Measurements from ENCODE around the gene COG3.

Gene COG3

DNA sequence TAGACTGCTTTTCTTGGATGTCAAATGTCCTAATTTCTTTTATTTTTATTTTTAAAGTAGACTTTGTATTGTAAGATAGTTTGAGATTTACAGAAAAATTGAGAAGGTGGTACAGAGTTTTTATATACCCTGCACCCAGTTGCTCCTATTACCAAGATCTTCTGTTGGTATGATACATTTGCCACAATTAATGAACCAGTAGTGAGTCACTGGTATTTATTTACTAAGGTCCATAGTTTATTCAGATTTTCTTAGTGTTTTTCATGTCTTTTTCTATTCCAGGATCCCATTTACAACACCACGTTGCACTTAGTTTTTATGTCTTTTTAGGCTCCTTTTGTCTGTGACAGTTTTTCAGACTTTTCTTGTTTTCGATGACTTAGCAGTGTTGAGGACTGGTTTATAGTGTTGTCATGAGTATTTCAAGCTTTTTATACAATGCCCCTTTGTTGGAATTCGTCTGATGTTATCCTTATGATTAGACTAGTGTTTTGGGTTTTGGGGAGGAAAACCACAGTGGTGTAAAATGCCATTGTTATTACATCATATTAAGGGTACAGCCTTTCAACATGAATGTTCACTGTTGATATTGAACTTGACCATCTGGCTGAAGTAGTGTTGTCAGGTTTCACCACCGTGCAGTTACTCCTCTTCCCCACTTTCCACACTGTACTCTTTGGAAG lies 35.9 kb downstream of the COG3 start:
- DNase-seq, result no peak

DNA sequence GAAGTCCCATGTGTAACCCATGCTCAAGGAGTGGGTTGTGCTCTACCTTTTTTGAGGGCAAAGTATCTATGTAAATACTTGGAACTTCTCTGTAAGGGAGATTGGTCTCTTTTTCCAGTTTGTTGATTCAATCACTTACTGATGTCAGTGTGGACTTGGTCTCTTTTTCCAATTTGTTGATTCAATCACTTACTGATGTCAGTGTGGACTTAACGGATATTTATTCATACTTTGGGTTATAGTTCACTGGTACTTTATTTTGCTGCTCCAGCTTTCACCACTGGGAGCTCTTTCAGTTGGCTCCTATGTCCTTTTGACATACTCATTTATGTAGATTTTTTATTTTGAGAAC lies 36.4 kb downstream of the COG3 start:
- no peak for DNase-seq

DNA sequence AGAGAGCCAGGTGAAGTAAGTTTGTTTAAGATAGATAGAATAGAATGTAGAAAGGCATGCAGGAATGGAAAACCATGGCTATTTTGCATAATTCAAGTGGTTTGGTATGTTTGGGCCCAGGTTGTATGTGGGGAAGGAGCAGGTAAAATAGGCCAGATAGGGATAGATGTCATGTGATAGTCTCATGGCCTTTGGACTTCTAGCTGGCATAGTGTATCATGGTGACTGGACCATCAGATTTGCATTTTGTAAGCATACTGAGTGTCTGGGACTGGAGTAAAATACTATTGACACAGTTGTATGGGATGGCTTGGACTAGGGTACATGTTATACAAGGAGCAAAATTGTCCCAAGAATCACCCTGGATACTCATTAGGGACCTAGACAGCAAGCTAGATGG lies 38.9 kb downstream of the COG3 start:
- DNase-seq, result no peak

DNA sequence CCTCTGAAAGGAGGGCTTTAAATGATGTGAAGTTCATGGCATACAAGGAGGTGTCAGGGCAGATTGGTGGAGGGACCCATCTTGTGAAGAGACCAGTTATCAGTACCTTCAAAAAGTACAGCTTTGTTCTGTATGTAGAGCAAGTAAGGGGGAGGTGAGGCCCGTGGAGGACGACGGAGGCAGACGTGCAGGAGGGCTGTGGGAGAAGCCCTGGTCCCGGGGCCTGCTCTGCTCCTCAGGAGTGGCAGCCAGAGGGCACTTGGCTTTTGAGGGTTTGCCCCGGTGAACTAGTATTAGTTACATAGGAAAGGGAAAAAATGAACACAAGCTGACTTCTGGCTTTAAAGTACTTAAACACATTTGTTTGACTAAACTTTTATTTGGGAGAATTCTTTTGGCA lies 42.1 kb downstream of the COG3 start:
- no peak for DNase-seq

DNA sequence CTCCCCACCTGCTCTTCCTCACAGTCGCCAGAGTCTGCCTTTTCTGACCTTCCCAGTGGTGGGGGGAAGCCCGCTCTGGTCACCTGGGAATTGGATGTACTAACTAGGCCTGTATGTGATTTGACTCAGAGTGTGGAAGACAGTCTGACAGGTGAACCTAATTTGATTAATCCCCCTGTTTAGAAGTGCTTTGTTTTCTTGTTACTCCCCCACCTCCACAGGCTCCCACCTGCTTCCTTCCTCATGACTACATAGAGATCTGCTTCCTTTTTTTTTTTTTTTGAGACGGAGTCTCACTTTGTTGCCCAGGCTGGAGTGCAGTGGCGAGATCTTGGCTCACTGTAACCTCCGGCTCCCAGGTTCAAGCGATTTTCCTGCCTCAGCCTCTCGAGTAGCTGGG lies 44.0 kb downstream of the COG3 start:
- no peak for DNase-seq

DNA sequence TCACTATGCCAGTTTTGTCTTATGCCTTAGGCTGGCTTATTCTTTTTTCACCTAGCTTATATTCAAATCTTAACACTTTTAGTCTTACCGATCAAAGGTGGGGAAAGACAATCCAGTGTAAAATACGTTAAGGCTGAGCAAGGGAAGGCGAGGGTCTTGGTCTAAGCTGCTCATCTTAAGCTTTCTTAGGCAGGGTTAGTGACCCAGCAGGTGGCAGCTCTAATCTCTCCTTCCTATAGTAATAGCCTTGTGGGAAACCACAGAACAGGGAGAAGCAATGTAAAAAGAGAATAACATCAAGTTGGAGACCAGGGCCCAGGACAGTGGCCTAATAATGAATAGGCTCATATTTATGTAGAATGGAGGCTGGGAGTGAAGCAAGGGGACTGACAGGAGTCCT lies 45.9 kb downstream of the COG3 start:
- no peak for DNase-seq

DNA sequence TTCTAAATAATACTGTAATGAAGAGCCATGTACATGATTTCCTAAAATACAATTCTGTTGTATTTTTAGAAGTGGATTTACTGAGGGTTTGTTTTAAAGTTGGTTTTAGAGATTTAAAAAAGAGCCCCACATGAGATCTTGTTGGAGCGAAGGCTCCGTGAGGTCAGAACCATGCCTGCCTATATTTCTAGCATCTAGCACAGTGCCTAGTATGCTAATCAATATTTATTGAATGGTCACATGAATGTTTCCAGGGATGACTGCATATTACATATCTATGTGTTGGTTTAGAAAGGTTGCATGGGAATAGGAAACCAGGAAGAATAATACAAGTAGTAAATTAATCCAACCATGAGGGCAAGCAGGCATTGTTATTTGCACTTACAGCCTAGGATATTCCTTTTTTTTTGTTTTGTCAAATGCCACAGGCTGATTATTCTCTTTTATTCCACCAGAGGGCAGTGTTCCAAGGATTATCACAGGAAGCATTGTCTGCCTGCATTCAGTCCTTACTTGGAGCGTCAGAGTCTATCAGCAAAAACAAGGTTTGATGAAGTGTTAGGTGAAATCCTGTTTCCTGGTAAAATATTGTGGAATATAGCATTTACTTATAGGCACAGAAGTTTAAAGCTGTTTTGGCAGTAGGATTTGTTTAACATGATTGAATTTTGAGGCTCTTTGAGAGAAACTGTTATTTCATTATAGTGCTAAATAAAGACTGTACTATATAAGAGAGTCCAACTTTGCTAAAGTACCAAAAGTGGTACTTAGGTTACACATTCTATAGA lies 46.8 kb downstream of the COG3 start:
- peak in 10 of 56 donors; percentile 0 to 83 (median 16) for DNase-seq

DNA sequence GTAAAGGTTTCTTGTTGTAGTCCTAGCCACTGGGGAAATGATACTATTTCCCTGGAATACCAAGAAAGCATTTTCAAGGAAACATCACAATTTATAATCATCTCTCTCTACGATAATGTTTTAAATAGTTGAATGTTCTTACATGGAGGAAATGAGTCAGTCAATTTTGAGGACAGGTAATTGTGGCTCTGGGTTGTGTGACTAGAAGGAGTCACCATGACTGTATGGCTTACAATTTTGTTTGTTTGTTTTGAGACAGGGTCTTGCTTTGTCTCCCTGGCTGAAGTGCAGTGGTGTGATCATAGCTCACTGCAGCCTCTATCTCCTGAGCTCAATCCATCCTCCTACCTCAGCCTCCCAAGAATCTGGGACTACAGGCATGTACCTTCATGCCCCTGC lies 47.4 kb downstream of the COG3 start:
- DNase-seq, result no peak

DNA sequence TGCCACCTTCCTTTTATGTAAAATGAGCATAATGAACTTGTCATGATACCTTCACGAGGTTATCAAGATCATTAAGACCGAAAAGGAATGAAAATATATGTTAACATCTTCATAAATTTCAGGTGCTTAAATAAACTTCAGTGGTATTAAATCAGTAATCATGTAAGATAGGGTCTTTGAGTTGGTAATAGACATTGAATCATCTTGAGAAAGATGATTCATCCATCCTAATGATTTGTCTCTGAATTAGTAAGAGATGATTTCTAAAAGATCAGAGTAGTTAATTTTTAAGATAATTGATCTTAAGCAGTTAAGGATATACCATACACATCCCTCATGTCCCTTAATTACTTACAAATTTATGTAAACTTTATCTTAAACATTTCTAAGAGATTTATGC lies 52.0 kb downstream of the COG3 start:
- no peak for DNase-seq

DNA sequence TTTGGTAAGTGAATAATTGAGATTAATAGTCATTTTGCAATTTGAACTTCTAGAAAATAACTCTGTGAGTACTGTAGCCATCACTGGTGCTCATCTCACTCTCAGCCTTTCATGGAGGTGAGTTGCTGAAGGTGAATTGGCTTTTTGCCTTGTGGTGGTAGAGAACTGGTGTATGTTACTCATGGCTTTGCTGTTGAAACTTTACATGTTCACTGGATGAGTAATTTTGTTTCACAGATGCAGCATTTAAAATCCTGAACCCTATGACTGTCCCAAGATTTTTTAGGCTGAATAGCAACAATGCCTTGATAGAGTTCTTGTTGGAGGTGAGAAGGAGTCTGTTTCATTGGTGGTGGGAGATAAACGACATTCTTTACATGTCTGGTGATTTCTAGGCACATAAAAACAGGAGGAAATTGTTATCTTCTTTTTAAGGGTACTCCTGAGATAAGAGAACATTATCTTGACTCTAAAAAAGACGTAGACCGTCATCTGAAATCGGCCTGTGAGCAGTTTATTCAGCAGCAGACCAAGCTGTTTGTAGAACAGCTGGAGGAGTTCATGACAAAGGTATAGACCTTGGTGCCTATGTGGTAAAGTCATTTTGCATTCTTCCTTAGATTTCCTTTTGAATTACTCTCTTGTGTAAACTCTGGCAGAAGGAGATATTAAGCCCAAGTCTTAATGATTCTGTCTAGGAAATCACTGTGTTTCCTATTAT lies 53.9 kb downstream of the COG3 start:
- DNase-seq, result no peak

DNA sequence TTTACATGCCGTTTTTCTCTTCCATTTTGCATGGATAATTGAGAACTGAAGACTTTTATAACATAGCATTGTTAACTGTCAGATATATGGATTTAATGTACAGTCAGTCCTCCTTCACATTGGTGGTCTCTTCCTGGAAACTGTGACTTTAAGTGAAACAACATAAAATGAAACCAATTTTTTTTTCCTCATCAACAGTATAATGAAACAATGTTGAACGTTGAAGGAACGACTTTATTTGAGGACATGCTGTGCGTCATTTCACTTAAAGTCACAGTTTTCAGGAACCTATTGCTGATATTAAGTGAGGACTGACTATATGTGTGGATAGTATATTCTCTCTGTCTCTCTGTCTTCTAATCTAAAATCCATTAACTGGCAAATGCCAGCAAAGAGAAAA lies 54.8 kb downstream of the COG3 start:
- no peak for DNase-seq

DNA sequence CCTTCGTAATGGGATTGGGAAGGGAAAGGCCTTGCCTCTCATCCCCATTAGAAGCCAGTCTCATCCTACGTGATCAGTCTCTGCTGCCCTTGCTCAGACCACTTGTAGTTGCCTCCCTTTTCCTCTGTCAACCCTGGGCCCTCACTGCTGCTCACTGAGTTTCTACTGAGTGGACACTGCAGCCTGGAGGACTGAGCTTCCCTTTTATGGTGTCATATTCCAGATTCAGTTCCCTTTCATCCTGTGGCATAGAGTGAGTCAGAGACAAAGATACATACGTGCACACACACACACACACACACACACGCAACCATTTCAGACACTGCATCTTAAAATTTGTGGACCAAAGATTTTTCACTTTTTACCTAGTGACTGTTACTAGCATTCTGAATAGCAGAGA lies 56.6 kb downstream of the COG3 start:
- DNase-seq, result peak in 2 of 56 donors; percentile 12 to 14

DNA sequence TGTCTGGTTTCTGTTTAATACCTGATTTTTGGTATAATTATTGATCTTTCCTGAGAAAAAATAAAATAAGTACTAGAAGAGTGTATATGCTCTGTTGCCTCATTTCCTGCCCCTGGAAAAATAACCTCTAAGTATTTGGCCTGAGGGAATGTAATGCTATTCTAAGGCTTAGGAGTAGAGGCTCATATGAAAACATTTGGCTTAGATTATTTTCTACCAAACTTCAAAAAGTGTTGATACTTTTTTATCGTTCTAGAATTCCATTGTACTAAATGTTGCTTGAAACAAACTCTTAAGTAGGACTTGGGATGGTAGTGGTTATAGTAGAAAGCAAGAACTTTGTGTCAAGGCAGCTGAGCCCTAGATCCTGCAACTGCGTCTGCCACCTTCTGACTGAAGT lies 57.8 kb downstream of the COG3 start:
- no peak for DNase-seq

DNA sequence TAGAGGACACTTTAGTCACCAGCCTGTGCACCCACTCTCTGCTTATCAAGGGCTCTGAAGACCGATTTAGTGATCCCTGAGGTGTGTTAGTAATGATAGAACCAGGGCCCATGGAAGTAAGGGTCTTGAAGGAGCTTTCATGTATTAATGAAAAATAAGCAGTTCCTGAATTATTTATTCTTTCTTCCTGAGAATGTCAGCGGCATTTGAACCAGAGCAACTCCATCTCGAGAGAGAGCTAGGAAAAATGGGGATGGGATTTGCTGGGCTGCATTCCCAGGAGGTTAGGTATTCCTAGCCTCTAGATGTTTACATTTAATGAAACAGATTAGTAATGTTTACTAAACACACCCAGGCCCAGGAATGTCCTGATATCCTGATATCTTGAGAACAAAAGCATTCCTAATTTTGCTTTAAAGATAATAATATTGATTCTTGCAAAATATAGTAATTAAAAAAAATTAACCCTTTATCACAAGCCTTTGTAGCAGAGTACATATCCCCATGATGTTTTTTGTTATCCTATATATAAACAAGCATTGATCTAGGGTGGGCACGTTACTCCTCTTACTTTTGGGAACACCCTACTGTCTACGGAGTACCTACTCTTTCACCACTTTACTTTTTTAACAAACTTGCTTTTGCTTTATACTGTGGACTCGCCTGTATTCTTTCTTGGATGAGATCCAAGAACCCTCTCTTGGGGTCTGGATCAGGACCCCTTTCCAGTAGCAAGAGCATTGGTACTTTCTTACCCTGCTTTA lies 63.1 kb downstream of the COG3 start:
- no peak for DNase-seq

DNA sequence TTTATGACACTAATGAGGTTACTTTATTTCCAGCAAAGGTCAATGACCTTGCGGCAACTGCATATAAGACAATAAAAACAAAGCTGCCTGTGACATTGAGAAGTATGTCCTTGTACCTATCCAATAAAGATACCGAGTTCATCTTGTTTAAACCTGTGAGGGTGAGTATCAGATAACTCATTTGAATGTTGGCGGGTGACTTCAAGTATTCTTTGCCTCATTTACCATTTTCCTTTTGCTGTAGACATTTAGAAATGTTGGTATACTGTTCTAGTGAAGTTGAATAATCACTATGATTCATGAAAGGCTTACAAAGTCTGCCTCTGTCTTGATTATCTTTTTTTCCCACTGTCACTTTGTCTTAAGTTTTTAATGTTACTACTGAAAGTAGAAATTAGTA lies 65.0 kb downstream of the COG3 start:
- DNase-seq, result no peak

DNA sequence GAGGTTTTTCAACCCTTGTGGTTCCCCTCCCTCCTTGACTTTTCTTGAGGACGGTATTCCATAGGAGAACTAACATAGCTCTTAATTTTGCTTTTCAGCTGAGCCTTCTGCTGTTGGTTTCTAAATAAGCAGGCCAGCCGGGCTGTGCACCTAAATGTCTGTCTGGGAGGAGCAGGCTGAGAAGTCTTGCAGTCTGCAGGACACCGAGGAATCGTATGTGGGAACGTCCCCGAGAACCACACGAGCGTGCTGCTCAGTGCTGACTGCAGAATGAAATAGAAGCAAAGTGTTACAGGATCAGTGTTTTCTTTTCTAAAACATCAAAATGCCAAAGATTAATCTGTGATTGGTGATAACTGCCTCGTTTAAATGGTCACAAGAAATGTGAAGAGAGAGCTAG lies 69.9 kb downstream of the COG3 start:
- no peak for DNase-seq

DNA sequence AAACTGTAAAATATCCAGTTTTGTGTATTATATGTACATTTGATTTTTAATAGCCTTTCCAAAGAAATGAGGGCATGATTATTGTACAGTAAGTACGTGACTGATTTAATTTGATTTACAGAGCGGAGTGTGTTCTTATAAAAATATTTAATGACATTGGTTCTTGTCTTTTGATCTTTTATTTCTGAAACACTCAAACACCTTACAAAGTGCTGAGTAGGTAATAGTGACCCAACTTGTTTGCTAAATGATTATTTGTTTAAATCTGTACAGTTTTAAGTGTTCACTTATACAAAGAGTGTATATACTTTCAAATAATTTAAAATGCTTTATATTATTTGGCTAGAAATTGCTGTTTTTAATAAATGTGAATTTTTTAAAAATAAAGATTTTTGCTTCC lies 71.5 kb downstream of the COG3 start:
- no peak for DNase-seq

DNA sequence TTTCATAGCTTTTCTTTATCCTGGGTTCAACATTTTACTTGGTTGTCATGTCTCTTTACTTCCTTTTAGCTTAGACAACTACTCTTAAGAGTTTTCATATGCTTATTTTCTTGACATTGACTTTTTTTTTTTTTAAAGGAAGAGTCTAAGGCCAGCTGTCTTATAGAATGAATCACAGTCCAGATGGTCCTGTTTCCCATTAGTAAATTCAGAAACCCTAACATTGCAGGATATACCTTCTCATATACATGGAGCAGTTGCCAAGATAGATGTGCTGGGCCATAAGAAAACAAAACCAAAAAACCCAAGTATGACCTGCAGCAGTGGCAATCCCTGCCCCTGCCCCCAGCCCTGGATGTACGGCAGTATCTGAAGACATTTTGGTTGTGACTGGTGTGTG lies 72.8 kb downstream of the COG3 start:
- DNase-seq, result no peak

DNA sequence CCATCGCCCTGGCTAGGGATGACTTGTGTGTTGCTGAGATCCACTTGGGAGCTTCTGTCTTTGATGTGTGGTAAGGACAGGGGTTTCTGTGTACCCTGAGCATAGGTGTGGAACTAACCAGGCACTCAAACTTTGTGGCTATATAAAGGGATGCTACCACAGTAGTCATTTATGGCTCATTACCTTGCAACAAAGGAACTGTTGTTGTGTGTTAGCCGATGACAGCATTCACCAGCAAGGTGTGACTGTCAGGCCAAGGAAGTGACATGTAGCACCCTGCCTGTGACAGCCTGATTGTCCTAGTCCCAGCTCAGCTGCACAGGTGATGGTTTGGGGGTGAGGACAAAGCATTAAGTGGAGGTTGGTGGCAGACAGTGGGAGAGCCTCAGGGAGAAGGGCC lies 73.6 kb downstream of the COG3 start:
- no peak for DNase-seq

DNA sequence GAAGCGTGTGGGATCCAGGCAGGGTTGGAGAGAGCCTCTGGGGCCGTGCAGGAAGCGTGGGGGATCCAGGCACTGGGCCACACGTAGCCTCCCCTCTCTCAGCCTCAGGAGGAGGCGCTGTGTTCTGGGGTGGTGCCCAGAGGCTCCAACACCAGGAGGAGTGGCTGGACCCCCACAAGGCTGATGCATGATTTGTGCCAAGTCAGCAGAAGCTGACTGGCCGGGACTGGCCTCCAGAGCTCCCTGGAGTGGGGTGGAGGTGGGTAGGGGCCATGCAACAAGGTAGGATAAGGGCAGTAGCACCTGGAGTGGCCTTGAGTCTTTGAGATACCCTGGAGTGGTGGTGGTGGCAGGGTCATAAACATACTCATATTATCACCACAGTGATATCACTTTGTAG lies 75.5 kb downstream of the COG3 start:
- no peak for DNase-seq

DNA sequence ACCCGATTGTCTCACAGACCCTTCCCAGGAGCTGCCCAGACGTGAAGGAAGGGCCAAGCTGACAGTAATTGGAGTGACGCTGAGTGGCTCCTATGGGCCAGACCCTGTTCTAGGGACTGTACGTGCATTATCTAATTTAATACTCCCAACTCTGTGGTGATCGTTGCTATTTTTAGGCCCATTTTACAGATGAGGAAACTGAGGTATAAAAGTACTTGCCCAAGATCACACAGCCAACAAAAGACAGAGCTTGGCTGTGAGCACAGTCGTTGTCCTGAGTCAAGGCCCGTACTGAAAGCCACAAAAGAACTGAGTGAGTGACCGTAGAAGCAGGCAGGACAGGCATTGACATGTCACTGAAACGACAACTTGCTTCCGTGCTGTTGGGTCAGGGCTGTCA lies 76.1 kb downstream of the COG3 start:
- no peak for DNase-seq

DNA sequence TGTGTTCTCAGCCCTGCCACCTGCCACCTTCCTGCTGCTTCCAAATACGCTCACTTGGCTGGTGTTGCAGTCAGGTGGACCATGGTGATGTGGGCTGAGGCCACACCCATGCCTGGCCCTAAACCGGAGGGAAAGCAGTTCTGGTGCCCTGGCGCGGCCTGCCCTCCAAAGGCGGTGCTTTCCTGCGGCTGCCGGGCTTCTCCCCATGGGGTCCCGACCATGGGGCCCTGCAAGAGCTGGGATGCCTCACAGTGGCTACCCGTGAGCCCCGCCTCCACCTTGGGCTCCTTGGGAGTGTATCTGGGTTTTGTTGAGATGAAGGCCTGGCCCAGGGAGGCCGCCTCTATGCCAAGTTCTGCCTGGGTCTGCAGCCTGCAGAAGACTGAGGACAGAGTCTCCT lies 77.1 kb downstream of the COG3 start:
- no peak for DNase-seq
